ENCODE results near the gene SCLY. TPM values are rescaled to one million over a fixed set of nuclear protein-coding genes. Genes with fewer than 3 reads are reported as not detected.

Gene SCLY
- total RNA-seq, 1 donor from 2014 or later, result 13.5 TPM

- intact Hi-C loops (cut with DNase I), result no loop called here
- no peak overlapping the region for H3K4me3 ChIP-seq
These were observed 30.7 kb downstream of the SCLY start for GRCh38 chr2:238091436-238092060.

GRCh38 chr2:238092486-238093035, 31.8 kb downstream of the SCLY start:
- no peaks in the 10 kb centered on the region for H3K4me1 ChIP-seq
- no peak overlapping the region for H3K4me3 ChIP-seq
- H3K27me3 ChIP-seq, result no peaks in the 10 kb centered on the region
- H3K9me3 ChIP-seq, result no peaks in the 10 kb centered on the region
- no peak for DNase-seq (ENCODE audit: extremely low spot score in 2 of 2)
- H3K27ac ChIP-seq, result no peak overlapping the region
- TF ChIP-seq POLR2A (IDR thresholded peaks at IDR 0.05) (no peak), POLR2AphosphoS5 (IDR thresholded peaks at IDR 0.05; ENCODE audit: insufficient read depth in 1 of 2, low read depth in 1 of 2) (no peak), CTCF (IDR thresholded peaks at IDR 0.05) (no peak)
- H3K36me3 ChIP-seq, result no peaks in the 10 kb centered on the region
- intact Hi-C loops (cut with DNase I), result no loop called here

More at GRCh38 chr2:238091436-238092060, 30.7 kb downstream of the SCLY start:
- no peak for DNase-seq (ENCODE audit: extremely low spot score in 2 of 2)
- no peak overlapping the region for H3K27ac ChIP-seq
- H3K27me3 ChIP-seq, result no peaks in the 10 kb centered on the region
- no peaks in the 10 kb centered on the region for H3K36me3 ChIP-seq
- no peaks in the 10 kb centered on the region for H3K9me3 ChIP-seq
- no peak for TF ChIP-seq POLR2AphosphoS5 (IDR thresholded peaks at IDR 0.05; ENCODE audit: insufficient read depth in 1 of 2, low read depth in 1 of 2)
- no peaks in the 10 kb centered on the region for H3K4me1 ChIP-seq

GRCh38 chr2:238093181-238094140, 32.7 kb downstream of the SCLY start:
- no peaks in the 10 kb centered on the region for H3K27me3 ChIP-seq
- no peak overlapping the region for H3K4me3 ChIP-seq
- TF ChIP-seq POLR2AphosphoS5 (IDR thresholded peaks at IDR 0.05; ENCODE audit: insufficient read depth in 1 of 2, low read depth in 1 of 2) (no peak), CTCF (IDR thresholded peaks at IDR 0.05) (no peak), POLR2A (IDR thresholded peaks at IDR 0.05) (no peak)
- intact Hi-C loops (cut with DNase I), result no loop called here
- peak in 1 of 2 donors; percentile 74 for DNase-seq (ENCODE audit: extremely low spot score in 2 of 2)
- H3K27ac ChIP-seq, result no peak overlapping the region
- no peaks in the 10 kb centered on the region for H3K4me1 ChIP-seq
- no peaks in the 10 kb centered on the region for H3K36me3 ChIP-seq
- H3K9me3 ChIP-seq, result no peaks in the 10 kb centered on the region

GRCh38 chr2:238094438-238095022, 33.7 kb downstream of the SCLY start:
- no peak for DNase-seq (ENCODE audit: extremely low spot score in 2 of 2)
- no peak overlapping the region for H3K4me3 ChIP-seq
- no peaks in the 10 kb centered on the region for H3K27me3 ChIP-seq
- H3K27ac ChIP-seq, result no peak overlapping the region
- H3K4me1 ChIP-seq, result no peaks in the 10 kb centered on the region
- TF ChIP-seq CTCF (IDR thresholded peaks at IDR 0.05) (no peak), POLR2A (IDR thresholded peaks at IDR 0.05) (no peak), POLR2AphosphoS5 (IDR thresholded peaks at IDR 0.05; ENCODE audit: insufficient read depth in 1 of 2, low read depth in 1 of 2) (no peak)
- intact Hi-C loops (cut with DNase I), result no loop called here
- no peaks in the 10 kb centered on the region for H3K9me3 ChIP-seq
- no peaks in the 10 kb centered on the region for H3K36me3 ChIP-seq

- H3K27ac ChIP-seq, result no peak overlapping the region
- no peak for DNase-seq (ENCODE audit: extremely low spot score in 2 of 2)
- TF ChIP-seq CTCF (IDR thresholded peaks at IDR 0.05), result no peak
- no peak for TF ChIP-seq POLR2A (IDR thresholded peaks at IDR 0.05)
- no peak for TF ChIP-seq POLR2AphosphoS5 (IDR thresholded peaks at IDR 0.05; ENCODE audit: insufficient read depth in 1 of 2, low read depth in 1 of 2)
- no peaks in the 10 kb centered on the region for H3K9me3 ChIP-seq
- H3K36me3 ChIP-seq, result no peaks in the 10 kb centered on the region
- H3K27me3 ChIP-seq, result no peaks in the 10 kb centered on the region
- H3K4me1 ChIP-seq, result no peaks in the 10 kb centered on the region
- intact Hi-C loops (cut with DNase I), result no loop called here
- H3K4me3 ChIP-seq, result no peak overlapping the region
These were observed 34.3 kb downstream of the SCLY start for GRCh38 chr2:238095143-238095542.

All from vagina (tissue), 2 donors.